ENCODE results near the gene KCTD1.

DNA sequence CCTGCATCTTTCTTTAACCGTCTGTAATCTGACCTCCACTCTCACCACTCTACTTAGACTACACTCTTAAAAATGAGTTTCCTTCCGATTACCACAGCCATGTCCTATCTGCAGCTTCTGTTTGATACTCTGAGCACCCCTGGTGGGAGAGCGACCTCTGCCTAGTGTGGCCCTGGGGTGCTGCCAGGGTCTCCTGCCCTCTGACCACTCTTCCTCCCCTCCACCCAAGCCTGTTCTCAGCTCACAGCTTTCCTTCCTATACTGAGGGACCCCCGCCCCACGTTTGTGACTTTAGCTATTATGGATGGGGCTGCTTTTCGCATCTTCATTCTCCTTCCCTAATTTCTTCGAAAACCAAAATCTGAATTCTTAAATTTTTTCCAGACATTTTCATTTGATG, 132.7 kb downstream of the KCTD1 start:
- TF ChIP-seq SUZ12 (IDR thresholded peaks at IDR 0.05; ENCODE audit: extremely low read depth, insufficient read depth, insufficient read length) (no peak), YY1 (IDR thresholded peaks at IDR 0.05; ENCODE audit: insufficient read depth, insufficient read length) (no peak), ZNF274 (IDR thresholded peaks at IDR 0.05; ENCODE audit: low read depth, low read length) (no peak)
